B cell (primary cell): ENCODE results near the gene GTPBP3. TPM values are rescaled to one million over a fixed set of nuclear protein-coding genes. Genes with fewer than 3 reads are reported as not detected.
A peak's percentile ranks its signal among the peaks of the same experiment; 100 is the strongest.

ENCODE experiments used
- ATAC-seq: fragments of 200-7000 bp; cut with Tn5 transposase; one replicate; pipeline ENCODE4 v1.10.0; 2021; ENCODE audit warnings: low read depth, mild to moderate bottlenecking, moderate number of reproducible peaks, moderate library complexity
- CTCF ChIA-PET: fragments of 350-600 bp; sonication (Branson Sonifier 250); formaldehyde crosslinking; loops from one replicate; lab custom pipeline; 2021; ENCODE audit warnings: antibody characterized with exemption, inconsistent platforms; lab: Charles Lee
- POLR2A ChIA-PET: fragments of 350-600 bp; sonication (Branson Sonifier 250); formaldehyde crosslinking; loops from one replicate; lab custom pipeline; 2021; ENCODE audit warnings: antibody characterized with exemption; lab: Charles Lee
- DNase-seq: peaks from one replicate; pipeline ENCODE4 v3.0.0; 2013
- H2AFZ ChIP-seq: 2 replicates; pipeline ENCODE4 v1.6.1; 2012; ENCODE audit warnings: mild to moderate bottlenecking, low read depth, low read length; ENCODE audit not compliant: insufficient read depth, poor library complexity, severe bottlenecking
- H3K27ac ChIP-seq, 2 donors: 1 replicate in 1 of 2; 2 replicates in 1 of 2; pipeline ENCODE4 v1.5.1; 2012 to 2013; ENCODE audit warnings: low read length in 2 of 2, mild to moderate bottlenecking in 2 of 2, moderate library complexity in 1 of 2
- H3K27me3 ChIP-seq, 4 experiments: fragments of 200-600 bp in 1 of 4; sonication (generic) in 1 of 4; replicated peaks in 1 of 4; 1 replicate in 2 of 4; 2 replicates in 2 of 4; pipeline versions ENCODE4 v1.6.1 to v1.7.0; 2013 to 2016; ENCODE audit warnings: low read length in 3 of 4, mild to moderate bottlenecking in 2 of 4, mixed read lengths in 1 of 4, moderate library complexity in 1 of 4; ENCODE audit not compliant: insufficient read depth in 4 of 4, control insufficient read depth in 3 of 4; ENCODE audit errors: control extremely low read depth in 1 of 4
- H3K36me3 ChIP-seq, 2 experiments: replicated peaks in 1 of 2; 1 replicate in 1 of 2; 2 replicates in 1 of 2; pipeline versions ENCODE4 v1.6.1 to v1.7.1; 2013; ENCODE audit warnings: low read length in 1 of 2; ENCODE audit not compliant: insufficient read depth in 2 of 2, control insufficient read depth in 1 of 2; ENCODE audit errors: control extremely low read depth in 1 of 2, extremely low read depth in 1 of 2
- H3K4me1 ChIP-seq, 2 donors: fragments of 200-600 bp in 1 of 2; sonication (generic) in 1 of 2; 1 replicate in 1 of 2; 2 replicates in 1 of 2; pipeline versions ENCODE4 v1.5.1 to v1.6.1; 2013 to 2017; ENCODE audit warnings: low read length in 2 of 2; ENCODE audit not compliant: control insufficient read depth in 2 of 2, insufficient read depth in 2 of 2
- H3K4me2 ChIP-seq: replicated peaks from 2 replicates; pipeline ENCODE3; 2012; ENCODE audit warnings: mild to moderate bottlenecking, low read depth, low read length; ENCODE audit not compliant: poor library complexity, severe bottlenecking
- H3K4me3 ChIP-seq, 5 experiments: fragments of 200-600 bp in 1 of 5; sonication (generic) in 1 of 5; 1 replicate in 3 of 5; 2 replicates in 2 of 5; pipeline versions ENCODE4 v1.5.1 to v1.7.0; 2011 to 2016; ENCODE audit warnings: low read length in 4 of 5, mild to moderate bottlenecking in 4 of 5, low read depth in 2 of 5, control low read depth in 1 of 5, moderate library complexity in 1 of 5; ENCODE audit not compliant: insufficient read depth in 1 of 5; ENCODE audit errors: control extremely low read depth in 1 of 5, extremely low read depth in 1 of 5
- H3K79me2 ChIP-seq: fragments of 200-600 bp; sonication (generic); one replicate; pipeline ENCODE4 v1.6.0; 2016; ENCODE audit warnings: low read length; ENCODE audit not compliant: control insufficient read depth, insufficient read depth
- H3K9ac ChIP-seq: fragments of 200-600 bp; sonication (generic); 2 replicates; pipeline ENCODE4 v1.6.1; 2017; ENCODE audit warnings: mild to moderate bottlenecking, low read length, moderate library complexity
- H3K9me3 ChIP-seq, 3 donors: one replicate each; pipeline versions ENCODE4 v1.6.1 to v1.7.1; 2013; ENCODE audit warnings: low read length in 2 of 3; ENCODE audit not compliant: control insufficient read depth in 2 of 3, insufficient read depth in 1 of 3; ENCODE audit errors: control extremely low read depth in 1 of 3
- H4K20me1 ChIP-seq: 2 replicates; pipeline ENCODE4 v1.6.0; 2012; ENCODE audit warnings: mild to moderate bottlenecking, low read length; ENCODE audit not compliant: insufficient read depth, control insufficient read depth, poor library complexity, severe bottlenecking
- H3K27ac Mint-ChIP-seq: one replicate; pipeline ENCODE4 v1.8.0; 2021; ENCODE audit warnings: mixed read lengths
- H3K27me3 Mint-ChIP-seq: one replicate; pipeline ENCODE4 v1.8.0; 2021; ENCODE audit warnings: mixed read lengths
- H3K4me1 Mint-ChIP-seq: one replicate; pipeline ENCODE4 v1.8.0; 2021; ENCODE audit warnings: mixed read lengths
- H3K4me3 Mint-ChIP-seq: one replicate; pipeline ENCODE4 v1.8.0; 2021; ENCODE audit warnings: mixed read lengths
- H3K9me3 Mint-ChIP-seq: one replicate; pipeline ENCODE4 v1.8.0; 2022; ENCODE audit warnings: mixed read lengths; ENCODE audit not compliant: insufficient read depth
- CTCF ChIP-seq: fragments of 200-600 bp; IDR thresholded peaks from one replicate; pipeline ENCODE4 v1.8.0; 2022; ENCODE audit warnings: antibody characterized with exemption, mild to moderate bottlenecking
- EZH2 ChIP-seq: IDR thresholded peaks from 2 replicates; pipeline ENCODE4 v1.6.1; 2012; ENCODE audit warnings: borderline replicate concordance, low read depth, mild to moderate bottlenecking, moderate library complexity, low read length; ENCODE audit not compliant: insufficient read depth, poor library complexity, severe bottlenecking
- WGBS: methylation state at CpG from one replicate; pipeline ENCODE4 v1.1.5; 2013; ENCODE audit warnings: missing lambda C conversion rate; ENCODE audit not compliant: insufficient coverage; 5-methylcytosine and 5-hydroxymethylcytosine counted together
- intact Hi-C: fragments of 100-400 bp; cut with micrococcal nuclease; formaldehyde crosslinking; loops from one replicate; pipeline ENCODE4 v1.10.0; 2022
- polyA plus RNA-seq: library from polyadenylated mRNA; depleted of rRNA; stranded (reverse); fragments of >200 nt; gene quantifications from 2 replicates; pipeline ENCODE4 v1.2.3, GENCODE V29; 2012
- total RNA-seq, 2 donors: library from RNA; stranded (reverse); fragments of 120-200 nt in 1 of 2; gene quantifications; 1 replicate in 1 of 2; 2 replicates in 1 of 2; pipeline versions ENCODE4 v1.2.3 to v1.2.4, GENCODE V29; 2013 to 2022

The GTPBP3 gene
- total and polyA plus RNA-seq, 2 donors (not counting 1 experiment from before 2014, with no cell fraction given) = 41.6 to 44.9 TPM

- Mint-ChIP-seq H3K4me1 (peaks cover 16% of the 10 kb centered on the region), H3K9me3 (no peaks in the 10 kb centered on the region), H3K27me3 (peaks cover 6% of the 10 kb centered on the region), H3K27ac (peak overlapping the region; percentile 56), H3K4me3 (peak overlapping the region; percentile 73)
- Histone ChIP-seq H3K27ac (no peak overlapping the region), H2AFZ (peak overlapping the region; percentile 90), H3K4me2 (peak overlapping the region; percentile 97), H3K9ac (peak overlapping the region; percentile 65), H3K9me3 (peaks cover 0 to 10% (median 0%) of the 10 kb centered on the region in 3 donors), H3K27me3 (peaks cover 0 to 25% (median 1%) of the 10 kb centered on the region in 4 experiments), H3K36me3 (no peaks in the 10 kb centered on the region), H3K79me2 (no peaks in the 10 kb centered on the region), H4K20me1 (no peaks in the 10 kb centered on the region), H3K4me3 (peak overlapping the region in 4 of 5 experiments; percentile 52 to 70 (median 65)), H3K4me1 (peaks cover 14 to 19% of the 10 kb centered on the region in 2 donors)
- 7% methylated on average over 75 of the region's 94 CpGs for WGBS
- ATAC-seq (peak; percentile 26), DNase-seq (peak; percentile 59)
- ChIA-PET CTCF (interaction anchor here (0.9 to 1.3 kb wide), 3 partner anchors 11 to 42 kb away, joined by 3 to 4 read pairs (median 3); partner anchors contain the start of gene DDA1), POLR2A (interaction anchor here (0.5 to 1.2 kb wide), 3 partner anchors 11 to 23 kb away, joined by 6 to 7 read pairs (median 6); partner anchors contain the start of gene DDA1)
- intact Hi-C loops = no loop called here
- TF ChIP-seq CTCF = no peak
- TF ChIP-seq EZH2 = no peak
Measured at GRCh38 chr19:17328517-17329365, 8.6 kb upstream of the GTPBP3 start.
